Fibroblast of skin of abdomen (primary cell): ENCODE results near the gene FAM13C.
A peak's percentile ranks its signal among the peaks of the same experiment; 100 is the strongest.

Experiments
- DNase-seq: peaks from one replicate; pipeline ENCODE4 v3.0.0-alpha.2; 2013

FAM13C gene

GRCh38 chr10:59360605-59361405 lies 1.5 kb downstream of the FAM13C start:
- DNase-seq: peak; percentile 66

GRCh38 chr10:59358576-59358975 lies 3.8 kb downstream of the FAM13C start:
- DNase-seq: no peak

DNA sequence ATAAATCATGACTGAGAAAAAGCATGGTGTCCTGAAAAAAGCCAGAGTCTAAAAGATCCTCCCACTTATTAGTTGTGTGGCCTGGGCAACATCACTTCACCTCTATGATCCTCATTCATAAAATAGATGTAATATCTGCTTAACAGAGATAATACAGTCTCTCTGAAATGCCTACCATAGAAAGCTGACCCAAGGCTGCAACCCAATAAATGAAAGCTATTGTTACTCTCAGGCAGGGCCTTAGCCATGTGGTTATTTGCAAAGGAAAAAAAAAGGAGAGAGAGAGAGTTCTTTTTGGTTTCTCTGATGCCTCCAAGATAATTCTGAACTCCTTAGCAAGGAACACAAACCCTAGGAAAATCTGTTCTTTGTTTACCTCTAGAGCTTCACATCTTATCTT lies 7.9 kb downstream of the FAM13C start:
- DNase-seq: no peak

GRCh38 chr10:59350558-59350957 lies 11.8 kb downstream of the FAM13C start:
- no peak for DNase-seq

DNA sequence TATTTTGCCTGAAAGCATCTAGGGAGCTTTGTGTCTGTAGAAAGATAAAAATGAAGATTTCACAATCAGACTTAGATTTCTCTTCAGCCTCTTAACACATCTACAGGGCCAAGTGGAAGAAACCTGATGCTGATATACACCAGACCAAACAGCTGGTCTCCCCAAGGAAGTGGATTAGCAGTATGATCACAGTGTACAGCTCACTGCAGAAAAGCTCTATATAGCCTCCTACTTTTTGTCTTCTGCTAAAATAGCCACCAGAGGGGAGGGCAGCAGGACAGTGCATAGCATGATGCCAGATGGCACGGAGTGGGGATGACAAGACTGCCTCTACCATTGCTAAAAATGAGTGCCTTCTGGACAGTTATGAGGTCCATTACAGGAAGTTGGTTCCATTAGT lies 16.0 kb downstream of the FAM13C start:
- DNase-seq: peak; percentile 50

- DNase-seq: no peak
Observed at GRCh38 chr10:59342723-59343122, 19.6 kb downstream of the FAM13C start.

DNA sequence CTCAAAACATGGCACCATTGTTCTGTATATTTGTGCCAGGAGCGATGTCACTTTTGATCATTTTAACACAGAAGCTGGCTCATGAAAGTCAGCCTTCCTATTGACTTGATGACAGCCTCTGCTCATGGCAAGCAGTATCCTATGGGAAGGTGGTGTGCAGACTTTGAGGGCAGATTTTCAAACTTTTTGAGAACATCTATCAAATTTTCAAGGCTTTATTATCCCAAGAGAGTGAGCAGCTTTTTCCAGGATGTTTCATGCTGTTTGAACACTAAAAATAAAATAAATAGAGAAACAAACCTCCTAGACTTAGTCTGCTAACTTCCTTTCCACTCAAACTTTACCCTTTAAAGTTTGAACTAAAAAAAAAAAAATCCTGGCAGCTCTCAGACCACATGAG lies 20.3 kb downstream of the FAM13C start:
- no peak for DNase-seq

GRCh38 chr10:59340285-59340684 lies 22.1 kb downstream of the FAM13C start:
- DNase-seq: peak; percentile 50

GRCh38 chr10:59339351-59339750 lies 23.0 kb downstream of the FAM13C start:
- peak; percentile 89 for DNase-seq

GRCh38 chr10:59337201-59337652 lies 25.1 kb downstream of the FAM13C start:
- peak; percentile 91 for DNase-seq

DNA sequence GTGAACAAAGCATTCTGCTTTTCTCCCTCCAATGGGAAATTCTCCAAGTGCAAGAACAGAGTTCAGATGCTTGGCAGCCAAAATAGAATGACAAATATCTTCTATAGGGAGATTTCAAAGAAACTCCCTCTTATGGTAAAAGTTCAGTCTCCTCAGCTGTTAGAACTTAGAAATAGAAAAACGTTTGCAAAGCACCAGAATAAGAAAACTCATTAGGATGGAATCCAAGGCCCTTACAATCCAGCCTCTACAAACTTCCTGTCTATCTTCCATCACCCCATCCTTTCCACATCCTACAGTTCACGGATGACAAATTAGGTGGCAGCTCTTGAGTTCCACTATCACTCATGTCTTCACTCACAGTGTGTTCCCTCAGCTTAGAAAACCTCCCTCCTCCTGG lies 25.7 kb downstream of the FAM13C start:
- DNase-seq: peak; percentile 99

DNA sequence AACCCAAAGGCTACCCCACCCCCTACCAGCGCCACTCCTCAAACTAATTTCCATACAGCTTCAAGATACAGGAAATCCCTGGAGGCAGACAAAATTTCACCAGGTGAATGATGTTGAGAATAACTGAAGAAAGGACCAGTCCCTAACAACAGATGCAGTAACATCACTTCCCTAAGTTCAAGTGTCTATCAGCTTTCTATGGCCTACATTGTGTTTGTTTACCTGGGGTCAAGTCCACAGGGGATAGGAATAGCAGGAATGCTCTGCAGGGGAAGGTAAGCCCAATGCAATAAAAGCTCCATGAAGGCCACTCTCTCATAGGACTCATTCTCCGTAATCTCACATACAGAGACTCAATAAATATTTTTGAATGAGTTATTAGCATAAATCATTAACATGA lies 26.9 kb downstream of the FAM13C start:
- DNase-seq: no peak

DNA sequence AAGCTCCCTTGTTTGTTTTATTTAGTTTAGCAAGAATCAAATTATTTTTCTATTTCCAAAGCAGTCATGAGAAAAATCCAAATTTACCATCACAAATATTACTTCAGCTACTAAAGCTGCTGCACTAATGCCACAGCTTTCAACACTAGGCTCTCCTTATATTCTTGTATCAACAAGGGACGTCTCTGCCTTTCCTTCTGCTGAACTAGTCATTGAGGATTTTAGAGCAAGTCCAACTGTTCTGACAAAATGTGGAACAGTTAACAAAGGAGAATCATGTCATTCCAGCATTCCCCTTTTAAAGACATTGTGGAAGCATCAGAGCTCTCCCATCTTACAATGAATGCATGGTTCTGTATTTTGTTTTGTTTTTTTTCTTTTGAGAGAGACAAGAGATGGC lies 28.6 kb downstream of the FAM13C start:
- no peak for DNase-seq

GRCh38 chr10:59332581-59332980 lies 29.8 kb downstream of the FAM13C start:
- no peak for DNase-seq

DNA sequence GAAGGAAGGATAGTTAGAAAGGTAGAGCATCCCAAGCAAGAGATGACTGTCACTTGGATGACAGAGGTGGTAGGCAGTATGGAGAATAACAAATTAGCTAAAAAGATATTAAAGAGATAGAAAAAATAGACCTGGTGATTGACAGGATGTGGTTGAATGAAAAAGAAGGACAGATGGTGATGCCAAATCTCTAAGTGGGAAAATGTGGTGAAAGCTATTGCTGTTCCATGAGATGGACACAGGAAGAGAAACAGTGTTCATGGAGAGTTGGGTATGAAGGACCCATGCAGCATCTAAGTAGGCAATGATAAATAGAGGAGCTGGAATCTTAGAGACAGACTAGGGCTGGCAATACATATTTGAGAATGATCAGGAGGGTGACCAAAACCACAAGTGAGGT lies 30.7 kb downstream of the FAM13C start:
- no peak for DNase-seq

- no peak for DNase-seq
Observed at GRCh38 chr10:59325116-59325515, 37.2 kb downstream of the FAM13C start.

DNA sequence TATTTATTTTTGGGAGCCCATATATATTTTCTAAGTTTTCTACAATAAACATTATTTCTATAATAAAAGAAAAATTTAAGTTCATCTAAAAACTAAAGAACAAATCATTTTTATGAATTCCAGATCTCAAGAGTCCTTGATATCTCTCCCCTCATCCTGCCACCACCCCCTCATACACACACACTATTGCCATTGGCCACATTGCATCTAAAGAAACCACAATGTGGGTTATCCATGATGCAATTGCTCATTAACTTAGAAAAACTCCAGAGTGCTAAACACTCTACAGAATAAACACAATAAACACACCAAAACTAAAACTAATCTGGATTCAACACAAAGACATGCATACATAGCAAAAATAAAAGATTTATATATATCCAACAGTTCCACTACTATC lies 37.8 kb downstream of the FAM13C start:
- DNase-seq: no peak

- DNase-seq: no peak
Observed at GRCh38 chr10:59323831-59324401, 38.4 kb downstream of the FAM13C start.

DNA sequence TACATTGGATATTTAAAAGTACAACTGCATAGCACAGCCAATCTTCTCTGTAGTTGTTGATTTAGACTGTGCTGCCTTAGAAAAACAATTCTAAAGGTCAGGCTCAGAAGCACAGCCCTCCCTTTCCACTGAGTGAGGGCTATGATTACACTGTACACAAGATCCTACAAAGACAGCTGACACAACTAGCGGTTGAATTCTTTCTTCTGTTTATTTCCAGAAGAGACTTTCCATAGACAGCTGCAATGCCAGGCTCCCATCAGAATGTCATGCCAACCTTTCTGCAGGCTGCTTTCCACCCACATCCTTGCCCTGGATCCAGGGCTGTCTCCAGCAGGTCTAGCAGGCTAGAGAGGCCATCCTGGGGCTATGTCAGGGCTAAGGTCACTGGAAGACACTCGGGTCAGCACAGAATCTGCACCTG lies 39.3 kb downstream of the FAM13C start:
- DNase-seq: no peak

- no peak for DNase-seq
Observed at GRCh38 chr10:59322131-59322530, 40.2 kb downstream of the FAM13C start.

- no peak for DNase-seq
Observed at GRCh38 chr10:59320355-59320754, 42.0 kb downstream of the FAM13C start.

DNA sequence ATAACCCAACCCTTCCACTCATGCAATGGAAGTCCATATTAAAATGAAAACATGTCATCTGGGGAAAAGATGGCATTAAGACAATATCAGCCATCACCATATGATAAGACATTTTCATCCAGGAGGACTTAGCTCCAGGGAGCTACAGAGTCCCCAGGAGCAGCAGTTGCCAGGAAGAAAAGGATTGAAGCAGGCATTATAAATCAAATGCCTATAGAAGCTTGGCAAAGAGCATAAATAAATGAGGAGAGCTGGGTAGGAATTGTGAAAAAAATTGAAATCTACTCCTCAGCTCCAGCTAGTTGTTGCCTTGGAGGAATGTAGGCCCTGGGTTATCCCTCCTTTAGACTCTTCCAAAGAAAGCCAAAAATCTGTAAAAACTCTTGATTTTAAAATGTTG lies 42.5 kb downstream of the FAM13C start:
- DNase-seq: no peak

DNA sequence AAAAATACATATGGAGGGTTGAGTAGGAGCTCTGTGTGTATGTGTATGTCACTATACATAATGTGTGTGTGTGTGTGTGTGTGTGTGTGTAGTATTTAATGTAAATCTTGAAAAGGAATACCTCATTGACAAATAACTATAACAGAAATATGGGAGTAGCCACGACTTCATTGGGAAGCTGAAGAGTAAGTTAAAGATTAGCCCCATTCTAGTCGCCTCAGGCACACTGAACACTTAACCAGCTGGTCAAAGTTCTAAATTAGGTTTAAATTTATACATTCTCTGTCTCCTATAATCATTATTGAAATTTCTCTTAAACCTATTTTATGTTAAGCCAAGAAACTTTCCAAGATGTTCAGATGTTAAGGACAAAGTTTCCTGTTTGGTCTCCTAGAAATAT lies 45.3 kb downstream of the FAM13C start:
- DNase-seq: no peak

DNA sequence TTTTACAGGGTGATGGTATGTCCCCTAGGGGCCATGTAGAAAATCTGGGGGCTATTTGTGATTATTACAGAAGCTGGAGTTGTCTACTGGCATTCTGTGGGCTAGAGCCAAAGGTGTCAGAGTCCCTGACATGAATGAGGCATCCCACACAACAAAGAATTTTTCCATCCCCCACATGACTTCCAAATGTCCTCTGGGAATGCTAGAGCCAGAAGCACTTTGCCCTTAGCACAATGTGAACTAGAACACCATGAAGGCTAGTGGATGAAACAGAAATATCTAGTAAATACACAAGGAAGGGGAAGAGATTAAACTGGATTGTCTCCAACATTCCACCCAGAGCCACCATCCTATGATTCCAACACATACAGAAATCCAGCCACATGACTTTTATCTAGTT lies 46.9 kb downstream of the FAM13C start:
- DNase-seq: peak; percentile 14
